Measurements from ENCODE around the gene CPSF4L. TPM values are rescaled to one million over a fixed set of nuclear protein-coding genes. Genes with fewer than 3 reads are reported as not detected.

The CPSF4L gene
- total RNA-seq, 2 experiments from 2014 or later = not detected

DNA sequence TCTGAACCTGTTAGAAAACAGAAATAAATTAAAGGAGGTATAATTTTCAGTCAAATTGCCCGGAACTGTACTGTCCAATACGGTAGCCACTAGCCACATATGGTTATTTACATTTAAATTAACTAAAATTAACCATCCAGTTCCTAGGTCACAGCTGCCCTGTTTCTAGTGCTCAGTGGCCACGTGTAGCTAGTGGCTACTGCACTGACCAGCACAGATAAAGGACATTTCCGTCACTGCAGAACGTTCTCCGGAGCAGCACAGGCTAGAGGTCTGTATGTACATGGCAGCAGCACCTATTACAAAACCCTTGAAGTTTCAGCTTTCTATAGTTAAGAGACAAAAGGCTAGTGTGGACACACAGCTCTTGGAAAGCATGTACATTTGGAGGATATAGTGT is 33.7 kb downstream of the CPSF4L start:
- intact Hi-C loops (cut with DNase I, micrococcal nuclease) = loop anchor here in 1 of 2 experiments (2.0 kb wide), 1 partner anchor 13 kb away; no protein-coding TSS in a partner anchor

DNA sequence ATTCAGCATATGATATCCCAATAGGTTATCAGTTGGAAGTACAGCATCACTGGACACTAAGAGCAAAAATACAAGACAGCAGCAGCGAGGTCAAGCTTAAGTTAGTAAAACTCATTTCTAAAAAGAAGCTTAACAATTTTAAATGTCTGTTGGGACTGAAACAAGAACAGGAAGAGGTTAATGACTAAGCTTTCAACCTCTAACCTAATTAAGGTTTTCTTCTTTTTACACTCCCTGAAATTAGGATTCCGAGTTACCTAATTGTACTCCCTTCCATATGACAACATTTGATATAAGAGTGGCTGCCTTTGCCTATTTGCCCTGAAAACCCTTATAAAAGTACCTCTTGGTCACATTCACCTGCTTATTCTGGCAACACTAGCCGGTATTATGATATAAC is 34.3 kb downstream of the CPSF4L start:
- DNase-seq (no peak), ATAC-seq (no peak)
- ChIA-PET POLR2A (no interaction called here), CTCF (interaction anchor here (1.0 to 3.2 kb wide), 7 partner anchors 13 to 500 kb away, joined by 3 to 21 read pairs (median 3); no protein-coding TSS in a partner anchor)
- Mint-ChIP-seq H3K27ac (peak overlapping the region; percentile 67), H3K9me3 (ENCODE audit: low read depth) (no peaks in the 10 kb centered on the region), H3K36me3 (ENCODE audit: low read depth) (peaks cover 15% of the 10 kb centered on the region), H3K27me3 (no peaks in the 10 kb centered on the region), H3K4me1 (peaks cover 62% of the 10 kb centered on the region), H3K4me3 (peak overlapping the region; percentile 12)
- intact Hi-C loops (cut with DNase I, micrococcal nuclease) = no loop called here

More for the DNA sequence above, 33.7 kb downstream of the CPSF4L start:
- ChIA-PET CTCF (interaction anchor here (0.6 to 3.2 kb wide), 8 partner anchors 13 to 501 kb away, joined by 3 to 21 read pairs (median 4); no protein-coding TSS in a partner anchor), POLR2A (interaction anchor here (0.7 kb wide), 1 partner anchor 43 kb away, joined by 3 read pairs; no protein-coding TSS in a partner anchor)
- no peak overlapping the region for H3K27ac Mint-ChIP-seq
- H3K4me3 Mint-ChIP-seq = no peak overlapping the region
- ATAC-seq = no peak
- H3K9me3 Mint-ChIP-seq (ENCODE audit: low read depth) = no peaks in the 10 kb centered on the region
- peaks cover 15% of the 10 kb centered on the region for H3K36me3 Mint-ChIP-seq (ENCODE audit: low read depth)
- no peaks in the 10 kb centered on the region for H3K27me3 Mint-ChIP-seq
- peaks cover 59% of the 10 kb centered on the region for H3K4me1 Mint-ChIP-seq
- no peak for DNase-seq

DNA sequence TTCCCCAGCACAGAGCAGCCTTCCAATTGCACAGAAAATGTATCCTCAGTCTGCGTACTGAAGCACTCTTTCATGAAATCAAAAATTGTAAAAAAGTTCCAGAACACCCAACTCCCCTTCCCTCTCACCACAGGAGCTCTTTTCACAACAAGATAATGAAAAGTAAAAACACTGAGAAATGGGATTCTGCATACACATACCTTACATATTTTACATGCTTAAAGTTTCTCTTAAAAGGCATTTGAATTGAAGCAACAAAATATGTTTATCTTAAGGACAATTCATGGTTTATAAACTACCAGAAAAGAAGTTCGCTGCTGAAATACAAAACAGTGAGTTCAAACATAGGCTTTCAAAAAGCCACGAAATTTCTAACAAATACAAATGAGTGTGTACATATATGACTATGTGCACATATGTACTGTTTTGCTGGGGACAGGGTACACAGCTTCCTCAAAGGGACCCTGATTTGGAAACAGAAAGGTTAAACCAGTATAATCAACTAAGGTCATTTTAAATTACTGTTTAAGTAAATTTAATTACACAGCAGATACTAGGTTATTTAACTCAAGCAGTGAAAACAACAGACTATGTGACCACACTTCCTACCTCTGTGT is 35.0 kb downstream of the CPSF4L start:
- ATAC-seq (peak; percentile 71), DNase-seq (no peak)
- Mint-ChIP-seq H3K4me3 (no peak overlapping the region), H3K4me1 (peaks cover 62% of the 10 kb centered on the region), H3K36me3 (ENCODE audit: low read depth) (peaks cover 15% of the 10 kb centered on the region), H3K9me3 (ENCODE audit: low read depth) (no peaks in the 10 kb centered on the region), H3K27ac (peak overlapping the region; percentile 22), H3K27me3 (no peaks in the 10 kb centered on the region)
- ChIA-PET POLR2A (interaction anchor here (0.5 to 0.6 kb wide), 2 partner anchors 60 to 440 kb away, joined by 3 read pairs; no protein-coding TSS in a partner anchor), CTCF (interaction anchor here (1.0 to 3.2 kb wide), 5 partner anchors 11 to 499 kb away, joined by 3 to 21 read pairs (median 4); no protein-coding TSS in a partner anchor)
- intact Hi-C loops (cut with DNase I, micrococcal nuclease) = no loop called here

DNA sequence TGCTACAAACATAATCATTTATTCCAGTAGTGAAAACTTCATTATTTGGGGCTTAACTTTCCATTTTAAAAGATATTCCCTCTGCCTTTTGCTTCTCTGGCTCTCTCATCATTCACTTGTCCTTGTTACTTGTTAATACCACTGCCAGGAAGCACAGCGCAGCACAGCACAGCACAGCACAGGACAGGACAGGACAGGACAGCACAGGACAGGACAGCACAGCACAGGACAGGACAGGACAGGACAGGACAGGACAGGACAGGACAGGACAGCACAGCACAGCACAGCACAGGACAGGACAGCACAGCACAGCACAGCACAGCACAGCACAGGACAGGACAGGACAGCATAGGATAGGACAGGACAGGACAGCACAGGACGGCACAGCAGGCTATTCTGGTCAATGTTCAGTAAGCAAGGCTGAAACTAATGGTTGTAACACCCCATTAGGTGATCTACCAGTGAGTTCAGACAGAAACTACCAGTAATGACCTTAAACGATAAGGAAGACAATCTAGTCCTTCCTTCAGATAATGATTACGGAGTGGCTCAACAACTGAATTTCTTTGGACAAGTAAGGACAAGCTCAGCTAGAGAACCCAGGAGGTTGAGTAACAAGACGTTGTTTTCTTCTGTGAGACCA is 36.9 kb downstream of the CPSF4L start:
- ATAC-seq (no peak), DNase-seq (no peak)
- H3K36me3 Mint-ChIP-seq (ENCODE audit: low read depth) = peaks cover 17% of the 10 kb centered on the region
- no peak overlapping the region for H3K27ac Mint-ChIP-seq
- peaks cover 49% of the 10 kb centered on the region for H3K4me1 Mint-ChIP-seq
- H3K4me3 Mint-ChIP-seq = no peak overlapping the region
- CTCF ChIA-PET = interaction anchor here (1.2 kb wide), 1 partner anchor 17 kb away, joined by 3 read pairs; no protein-coding TSS in a partner anchor
- POLR2A ChIA-PET = no interaction called here
- intact Hi-C loops (cut with DNase I, micrococcal nuclease) = no loop called here
- no peaks in the 10 kb centered on the region for H3K9me3 Mint-ChIP-seq (ENCODE audit: low read depth)
- H3K27me3 Mint-ChIP-seq = no peaks in the 10 kb centered on the region

DNA sequence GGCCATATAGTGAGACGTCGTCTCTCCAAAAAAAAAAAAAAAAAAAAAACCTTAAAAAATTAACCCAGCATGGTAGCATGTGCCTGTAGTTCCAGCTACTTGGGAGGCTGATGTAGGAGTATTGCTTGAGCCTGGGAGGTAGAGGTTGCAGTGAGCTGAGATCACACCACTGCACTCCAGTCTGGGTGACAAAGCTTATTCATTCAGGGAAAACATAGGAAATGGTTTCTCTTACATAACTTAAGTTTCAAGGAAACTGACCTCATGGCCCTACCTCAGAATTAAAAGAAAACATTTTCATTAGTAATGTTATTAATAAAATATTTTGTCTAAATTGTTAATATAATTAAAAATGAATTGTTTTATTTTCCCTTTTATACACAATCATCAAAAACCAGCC is 37.4 kb downstream of the CPSF4L start:
- no peak overlapping the region for H3K27ac Mint-ChIP-seq
- ATAC-seq = no peak
- no peaks in the 10 kb centered on the region for H3K27me3 Mint-ChIP-seq
- peaks cover 16% of the 10 kb centered on the region for H3K36me3 Mint-ChIP-seq (ENCODE audit: low read depth)
- intact Hi-C loops (cut with DNase I, micrococcal nuclease) = no loop called here
- peaks cover 45% of the 10 kb centered on the region for H3K4me1 Mint-ChIP-seq
- DNase-seq = no peak
- H3K9me3 Mint-ChIP-seq (ENCODE audit: low read depth) = no peaks in the 10 kb centered on the region
- H3K4me3 Mint-ChIP-seq = no peak overlapping the region
- CTCF ChIA-PET = no interaction called here
- POLR2A ChIA-PET = no interaction called here

DNA sequence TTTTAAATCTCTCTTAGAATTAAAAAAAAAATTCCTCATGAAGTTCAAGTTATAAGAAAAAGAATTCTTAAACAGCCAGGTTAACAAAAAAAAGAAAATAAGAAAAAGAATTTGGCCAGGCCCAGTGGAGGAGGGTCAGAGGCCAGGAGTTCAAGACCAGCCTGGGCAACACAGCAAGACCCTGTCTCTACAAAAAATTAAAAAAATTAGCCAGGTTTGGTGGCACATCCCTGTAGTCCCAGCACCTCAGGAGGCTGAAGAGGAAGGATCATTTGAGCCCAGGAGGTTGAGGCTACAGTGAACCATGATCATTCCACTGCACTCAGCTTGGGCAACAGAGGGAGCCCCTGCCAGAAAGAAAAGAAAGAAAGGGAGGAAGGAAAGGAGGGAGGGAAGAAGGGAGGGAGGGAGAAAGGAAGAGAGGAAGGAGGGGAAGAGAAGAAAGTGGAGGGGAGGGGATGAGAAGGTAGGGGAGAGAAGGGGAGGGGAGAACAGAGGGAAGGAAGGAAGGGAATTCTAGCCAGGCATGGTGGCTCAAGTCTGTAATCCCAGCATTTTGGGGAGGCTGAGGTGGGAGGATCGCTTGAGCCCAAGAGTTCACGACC is 38.0 kb downstream of the CPSF4L start:
- CTCF ChIA-PET = interaction anchor here (0.7 kb wide), 1 partner anchor 30 kb away, joined by 3 read pairs; no protein-coding TSS in a partner anchor
- Mint-ChIP-seq H3K27ac (no peak overlapping the region), H3K4me3 (no peak overlapping the region), H3K4me1 (peaks cover 40% of the 10 kb centered on the region), H3K9me3 (ENCODE audit: low read depth) (no peaks in the 10 kb centered on the region), H3K27me3 (no peaks in the 10 kb centered on the region), H3K36me3 (ENCODE audit: low read depth) (peaks cover 15% of the 10 kb centered on the region)
- DNase-seq (no peak), ATAC-seq (no peak)
- POLR2A ChIA-PET = no interaction called here
- intact Hi-C loops (cut with DNase I, micrococcal nuclease) = no loop called here

DNA sequence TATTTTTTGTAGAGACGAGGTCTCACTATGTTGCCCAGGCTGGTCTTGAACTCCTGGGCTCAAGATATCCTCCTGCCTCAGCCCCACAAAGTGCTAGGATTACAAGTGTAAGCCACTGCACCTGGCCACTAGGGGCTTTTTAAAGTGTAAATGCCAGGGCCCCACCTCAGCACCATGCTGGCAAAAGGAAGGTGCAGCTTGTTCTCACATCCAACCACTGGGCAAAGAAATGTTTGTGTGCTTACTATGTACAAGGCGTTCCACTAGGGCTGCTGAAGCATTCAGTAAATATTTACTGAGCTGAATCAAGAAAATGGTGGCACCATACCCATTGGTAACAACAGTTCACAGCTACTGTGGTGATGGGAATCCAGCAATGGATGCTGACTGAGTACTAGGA is 46.2 kb downstream of the CPSF4L start:
- ChIA-PET POLR2A (no interaction called here), CTCF (interaction anchor here (1.0 to 1.8 kb wide), 3 partner anchors 13 to 35 kb away, joined by 3 to 7 read pairs (median 5); a partner anchor contains a TSS)
- intact Hi-C loops (cut with DNase I, micrococcal nuclease) = loop anchor here in 1 of 2 experiments (2.0 kb wide), 1 partner anchor 13 kb away; no protein-coding TSS in a partner anchor
- Mint-ChIP-seq H3K4me3 (no peak overlapping the region), H3K4me1 (peaks cover 30% of the 10 kb centered on the region), H3K36me3 (ENCODE audit: low read depth) (peaks cover 26% of the 10 kb centered on the region), H3K9me3 (ENCODE audit: low read depth) (no peaks in the 10 kb centered on the region), H3K27me3 (no peaks in the 10 kb centered on the region), H3K27ac (peak overlapping the region; percentile 2)
- DNase-seq (no peak), ATAC-seq (peak; percentile 58)

DNA sequence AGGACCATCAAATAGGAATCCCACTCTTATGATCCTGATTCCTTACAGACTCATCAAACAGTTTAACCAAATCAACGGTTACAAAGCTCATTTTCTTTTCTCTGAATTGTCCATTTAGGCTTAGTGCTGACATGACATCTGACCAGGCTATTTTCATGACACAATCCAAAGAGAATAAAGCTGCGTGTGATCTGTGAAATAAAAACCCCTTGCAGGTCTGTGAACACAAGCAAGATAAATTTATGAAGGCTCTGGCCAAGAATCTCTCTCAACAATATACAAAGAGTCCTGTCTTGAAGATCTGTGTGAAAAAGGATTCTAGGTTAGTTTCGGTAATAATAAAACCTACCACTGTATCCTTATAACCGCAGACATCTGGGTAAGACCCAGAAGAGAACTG is 46.8 kb downstream of the CPSF4L start:
- POLR2A ChIA-PET = no interaction called here
- H3K4me3 Mint-ChIP-seq = no peak overlapping the region
- H3K9me3 Mint-ChIP-seq (ENCODE audit: low read depth) = no peaks in the 10 kb centered on the region
- no peaks in the 10 kb centered on the region for H3K27me3 Mint-ChIP-seq
- H3K27ac Mint-ChIP-seq = no peak overlapping the region
- H3K36me3 Mint-ChIP-seq (ENCODE audit: low read depth) = peaks cover 24% of the 10 kb centered on the region
- DNase-seq = no peak
- ATAC-seq = no peak
- CTCF ChIA-PET = interaction anchor here (0.9 to 1.8 kb wide), 5 partner anchors 12 to 35 kb away, joined by 3 to 7 read pairs (median 3); a partner anchor contains a TSS
- intact Hi-C loops (cut with DNase I, micrococcal nuclease) = loop anchor here in 1 of 2 experiments (2.0 to 5.0 kb wide), 2 partner anchors 14 to 997 kb away; partner anchors contain the start of gene TTYH2
- peaks cover 36% of the 10 kb centered on the region for H3K4me1 Mint-ChIP-seq

DNA sequence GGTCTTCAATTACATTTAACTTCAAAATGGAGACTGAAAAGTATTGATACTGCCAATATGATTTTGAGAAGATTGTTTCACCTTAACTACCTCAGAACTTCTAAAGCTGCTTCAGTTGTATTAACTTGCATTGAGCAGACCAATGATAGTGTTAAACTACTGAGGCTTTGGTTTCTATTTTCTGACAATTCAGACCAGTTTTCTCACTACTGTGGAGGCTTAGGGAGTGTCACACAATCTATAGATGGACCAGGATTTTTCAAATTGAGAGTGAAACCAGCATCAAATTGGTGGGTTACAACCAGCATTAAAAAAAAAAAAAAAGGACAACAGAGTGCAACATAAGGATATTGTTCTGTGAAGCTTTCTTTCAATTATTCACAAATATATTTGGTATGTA is 47.7 kb downstream of the CPSF4L start:
- POLR2A ChIA-PET = no interaction called here
- intact Hi-C loops (cut with DNase I, micrococcal nuclease) = loop anchor here in 1 of 2 experiments (2.0 to 5.0 kb wide), 2 partner anchors 15 to 998 kb away; partner anchors contain the start of gene TTYH2
- peak overlapping the region; percentile 4 for H3K27ac Mint-ChIP-seq
- ATAC-seq (no peak), DNase-seq (no peak)
- no peak overlapping the region for H3K4me3 Mint-ChIP-seq
- H3K4me1 Mint-ChIP-seq = peaks cover 37% of the 10 kb centered on the region
- CTCF ChIA-PET = interaction anchor here (0.9 to 1.1 kb wide), 3 partner anchors 11 to 14 kb away, joined by 3 read pairs; no protein-coding TSS in a partner anchor
- no peaks in the 10 kb centered on the region for H3K9me3 Mint-ChIP-seq (ENCODE audit: low read depth)
- H3K36me3 Mint-ChIP-seq (ENCODE audit: low read depth) = peaks cover 22% of the 10 kb centered on the region
- no peaks in the 10 kb centered on the region for H3K27me3 Mint-ChIP-seq

DNA sequence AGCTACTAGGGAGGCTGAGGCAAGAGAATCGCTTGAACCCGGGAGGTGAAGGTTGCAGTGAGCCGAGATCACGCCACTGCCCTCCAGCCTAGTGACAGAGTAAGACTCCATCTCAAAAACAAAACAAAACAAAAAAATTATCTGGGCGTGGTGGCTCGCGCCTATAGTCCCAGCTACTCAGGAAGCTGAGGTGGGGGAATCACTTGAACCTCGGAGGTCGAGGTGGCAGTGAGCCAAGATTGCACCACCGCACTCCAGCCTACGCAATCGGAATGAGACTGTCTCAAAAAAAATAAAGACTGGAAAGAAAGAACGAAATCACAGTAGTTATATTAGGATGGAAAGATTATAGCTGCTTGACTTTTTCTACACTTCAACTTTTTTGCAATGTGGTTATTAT is 49.9 kb downstream of the CPSF4L start:
- H3K4me1 Mint-ChIP-seq = peaks cover 36% of the 10 kb centered on the region
- no peaks in the 10 kb centered on the region for H3K9me3 Mint-ChIP-seq (ENCODE audit: low read depth)
- intact Hi-C loops (cut with DNase I, micrococcal nuclease) = loop anchor here (2.0 to 5.0 kb wide), 2 partner anchors 21 to 1001 kb away; partner anchors contain the start of gene TTYH2 (in 1 of the 2)
- H3K4me3 Mint-ChIP-seq = peak overlapping the region; percentile 51
- ChIA-PET POLR2A (no interaction called here), CTCF (interaction anchor here (1.0 to 4.0 kb wide), 4 partner anchors 9 to 654 kb away, joined by 3 to 21 read pairs (median 4); no protein-coding TSS in a partner anchor)
- DNase-seq (peak; percentile 75), ATAC-seq (peak; percentile 61)
- peak overlapping the region; percentile 81 for H3K27ac Mint-ChIP-seq
- peaks cover 40% of the 10 kb centered on the region for H3K36me3 Mint-ChIP-seq (ENCODE audit: low read depth)
- H3K27me3 Mint-ChIP-seq = no peaks in the 10 kb centered on the region

Measured in activated CD4-positive, alpha-beta T cell treated with anti-CD3 and anti-CD28 coated beads for 36 hours (primary cell).